Neural cell (in vitro differentiated cells): ENCODE data around the gene EDNRB. TPM values are rescaled to one million over a fixed set of nuclear protein-coding genes. Genes with fewer than 3 reads are reported as not detected.

ENCODE experiments used
- H2AFZ ChIP-seq: fragments of 200-600, 300-800 bp; sonication (generic), shearing (Covaris generic); 2 replicates; pipeline ENCODE4 v1.6.0; 2014; ENCODE audit warnings: low read depth, mild to moderate bottlenecking, antibody characterized with exemption, low read length, moderate library complexity
- H3F3A ChIP-seq: fragments of 200-600 bp; shearing (Covaris generic); 2 replicates; pipeline ENCODE4 v1.6.1; 2016; ENCODE audit warnings: mild to moderate bottlenecking, moderate library complexity, mixed read lengths, antibody characterized with exemption, low read length; ENCODE audit not compliant: insufficient read depth, poor library complexity, severe bottlenecking
- H3K27ac ChIP-seq: fragments of 200-600, 300-800 bp; sonication (generic), shearing (Covaris generic); 2 replicates; pipeline ENCODE4 v1.5.1; 2014; ENCODE audit warnings: mild to moderate bottlenecking, low read length, moderate library complexity
- H3K27me3 ChIP-seq: fragments of 300-800, 200-600 bp; sonication (generic), shearing (Covaris generic); 2 replicates; pipeline ENCODE4 v1.6.0; 2014; ENCODE audit warnings: mild to moderate bottlenecking, low read depth, low read length, moderate library complexity; ENCODE audit not compliant: insufficient read depth
- H3K36me3 ChIP-seq: fragments of 300-800, 200-600 bp; sonication (generic), shearing (Covaris generic); 2 replicates; pipeline ENCODE4 v1.5.1; 2014; ENCODE audit warnings: mild to moderate bottlenecking, antibody characterized with exemption, low read length, moderate library complexity; ENCODE audit not compliant: insufficient read depth
- H3K4me2 ChIP-seq: fragments of 300-800, 200-600 bp; sonication (generic), shearing (Covaris generic); 2 replicates; pipeline ENCODE4 v1.6.0; 2014; ENCODE audit warnings: mild to moderate bottlenecking, low read length
- H3K4me3 ChIP-seq: fragments of 300-800, 200-600 bp; sonication (generic), shearing (Covaris generic); 2 replicates; pipeline ENCODE4 v1.5.1; 2014; ENCODE audit warnings: mild to moderate bottlenecking, low read length, moderate library complexity
- H3K79me2 ChIP-seq: fragments of 200-600 bp; shearing (Covaris generic); replicated peaks from 2 replicates; pipeline ENCODE4 v1.6.0; 2014; ENCODE audit warnings: mild to moderate bottlenecking, low read length, moderate library complexity; ENCODE audit not compliant: insufficient read depth
- H3K9ac ChIP-seq: fragments of 300-800, 200-600 bp; sonication (generic), shearing (Covaris generic); 2 replicates; pipeline ENCODE4 v1.6.1; 2016; ENCODE audit warnings: mild to moderate bottlenecking, low read length, mixed read lengths
- H3K9me2 ChIP-seq: fragments of 200-600 bp; shearing (Covaris generic); 2 replicates; pipeline ENCODE4 v1.6.1; 2016; ENCODE audit warnings: mild to moderate bottlenecking, low read length, mixed read lengths; ENCODE audit not compliant: insufficient read depth
- H3K9me3 ChIP-seq: fragments of 200-600, 300-800 bp; sonication (generic), shearing (Covaris generic); 2 replicates; pipeline ENCODE4 v1.6.1; 2016; ENCODE audit warnings: mild to moderate bottlenecking, mixed run types, low read length, moderate library complexity, mixed read lengths
- H4K20me1 ChIP-seq: fragments of 200-600 bp; shearing (Covaris generic); 2 replicates; pipeline ENCODE4 v1.6.1; 2016; ENCODE audit warnings: mild to moderate bottlenecking, mixed run types; ENCODE audit not compliant: insufficient read depth
- EP300 ChIP-seq: fragments of 450-650 bp; conservative IDR thresholded peaks from 2 replicates; pipeline ENCODE4 v1.6.1; 2014; ENCODE audit warnings: antibody characterized with exemption, mild to moderate bottlenecking, moderate library complexity; ENCODE audit not compliant: poor library complexity, severe bottlenecking
- EZH2 ChIP-seq: fragments of 200-600, 300-800 bp; shearing (Covaris generic), sonication (generic); IDR thresholded peaks from 2 replicates; pipeline ENCODE4 v1.6.1; 2014; ENCODE audit warnings: antibody characterized with exemption, low read length, borderline replicate concordance, mild to moderate bottlenecking; ENCODE audit not compliant: insufficient read depth, poor library complexity, severe bottlenecking
- MXI1 ChIP-seq: fragments of 450-650 bp; conservative IDR thresholded peaks from 2 replicates; pipeline ENCODE4 v1.6.1; 2014; ENCODE audit warnings: antibody characterized with exemption, mild to moderate bottlenecking; ENCODE audit not compliant: poor library complexity, severe bottlenecking
- POLR2AphosphoS5 ChIP-seq: IDR thresholded peaks from 2 replicates; pipeline ENCODE4 v1.6.1; 2012
- RAD21 ChIP-seq: fragments of 450-650 bp; conservative IDR thresholded peaks from 2 replicates; pipeline ENCODE4 v1.6.1; 2014; ENCODE audit warnings: antibody characterized with exemption, mild to moderate bottlenecking, moderate library complexity
- SMC3 ChIP-seq: fragments of 450-650 bp; conservative IDR thresholded peaks from 2 replicates; pipeline ENCODE4 v1.6.1; 2014; ENCODE audit warnings: antibody characterized with exemption, mild to moderate bottlenecking, moderate library complexity; ENCODE audit not compliant: poor library complexity
- TAF1 ChIP-seq: IDR thresholded peaks from 2 replicates; pipeline ENCODE4 v1.6.1; 2012; ENCODE audit warnings: low read depth
- polyA plus RNA-seq: library from polyadenylated mRNA; depleted of rRNA; stranded (reverse); fragments of >200 nt; gene quantifications from 2 replicates; pipeline ENCODE4 v1.2.3, GENCODE V29; 2014
- TF ChIP-seq, protein P1 (sequence below): IDR thresholded peaks from 2 replicates; pipeline ENCODE4 v1.6.1; 2012; ENCODE audit warnings: borderline replicate concordance
- TF ChIP-seq, protein P2 (sequence below): fragments of 450-650 bp; IDR thresholded peaks from 2 replicates; pipeline ENCODE4 v1.5.1; 2014; ENCODE audit warnings: antibody characterized with exemption, mild to moderate bottlenecking, moderate library complexity; ENCODE audit not compliant: poor library complexity, severe bottlenecking

EDNRB gene
- polyA plus RNA-seq, 1 donor from 2014 or later = 0.20 TPM

DNA sequence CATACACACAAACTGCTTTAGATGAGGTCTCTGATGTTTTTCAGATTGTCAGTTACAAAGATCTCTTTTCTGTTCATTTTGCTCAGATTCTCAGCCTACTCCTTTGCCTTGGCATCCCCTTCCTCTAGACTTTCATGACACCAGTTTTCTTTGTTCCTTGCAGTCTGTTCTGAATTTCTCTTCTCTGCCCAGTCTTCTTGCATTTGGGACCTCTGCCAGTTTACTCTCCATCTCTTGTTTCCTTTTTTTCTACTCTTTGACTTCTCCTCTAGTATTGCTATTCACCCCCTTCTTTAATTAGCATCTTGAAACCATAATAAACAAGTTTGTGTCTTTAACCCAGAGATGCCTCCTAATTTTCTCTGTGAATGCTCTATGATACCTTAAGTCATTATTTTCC, 26.1 kb downstream of the EDNRB start:
- no peak overlapping the region for H3K27ac ChIP-seq
- H3K4me2 ChIP-seq = no peak overlapping the region
- no peaks in the 10 kb centered on the region for H3K9me2 ChIP-seq
- no peak overlapping the region for H3K4me3 ChIP-seq
- H3K9me3 ChIP-seq = no peaks in the 10 kb centered on the region
- H3K36me3 ChIP-seq = no peaks in the 10 kb centered on the region
- H3K9ac ChIP-seq = no peak overlapping the region
- no peak overlapping the region for H2AFZ ChIP-seq
- H4K20me1 ChIP-seq = no peaks in the 10 kb centered on the region
- TF ChIP-seq TAF1 (no peak), MXI1 (no peak), SMC3 (no peak), EP300 (no peak), POLR2AphosphoS5 (no peak), RAD21 (no peak)
- TF ChIP-seq, protein P1, sequence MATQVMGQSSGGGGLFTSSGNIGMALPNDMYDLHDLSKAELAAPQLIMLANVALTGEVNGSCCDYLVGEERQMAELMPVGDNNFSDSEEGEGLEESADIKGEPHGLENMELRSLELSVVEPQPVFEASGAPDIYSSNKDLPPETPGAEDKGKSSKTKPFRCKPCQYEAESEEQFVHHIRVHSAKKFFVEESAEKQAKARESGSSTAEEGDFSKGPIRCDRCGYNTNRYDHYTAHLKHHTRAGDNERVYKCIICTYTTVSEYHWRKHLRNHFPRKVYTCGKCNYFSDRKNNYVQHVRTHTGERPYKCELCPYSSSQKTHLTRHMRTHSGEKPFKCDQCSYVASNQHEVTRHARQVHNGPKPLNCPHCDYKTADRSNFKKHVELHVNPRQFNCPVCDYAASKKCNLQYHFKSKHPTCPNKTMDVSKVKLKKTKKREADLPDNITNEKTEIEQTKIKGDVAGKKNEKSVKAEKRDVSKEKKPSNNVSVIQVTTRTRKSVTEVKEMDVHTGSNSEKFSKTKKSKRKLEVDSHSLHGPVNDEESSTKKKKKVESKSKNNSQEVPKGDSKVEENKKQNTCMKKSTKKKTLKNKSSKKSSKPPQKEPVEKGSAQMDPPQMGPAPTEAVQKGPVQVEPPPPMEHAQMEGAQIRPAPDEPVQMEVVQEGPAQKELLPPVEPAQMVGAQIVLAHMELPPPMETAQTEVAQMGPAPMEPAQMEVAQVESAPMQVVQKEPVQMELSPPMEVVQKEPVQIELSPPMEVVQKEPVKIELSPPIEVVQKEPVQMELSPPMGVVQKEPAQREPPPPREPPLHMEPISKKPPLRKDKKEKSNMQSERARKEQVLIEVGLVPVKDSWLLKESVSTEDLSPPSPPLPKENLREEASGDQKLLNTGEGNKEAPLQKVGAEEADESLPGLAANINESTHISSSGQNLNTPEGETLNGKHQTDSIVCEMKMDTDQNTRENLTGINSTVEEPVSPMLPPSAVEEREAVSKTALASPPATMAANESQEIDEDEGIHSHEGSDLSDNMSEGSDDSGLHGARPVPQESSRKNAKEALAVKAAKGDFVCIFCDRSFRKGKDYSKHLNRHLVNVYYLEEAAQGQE = no peak
- no peaks in the 10 kb centered on the region for H3F3A ChIP-seq
- no peaks in the 10 kb centered on the region for H3K27me3 ChIP-seq
- no peaks in the 10 kb centered on the region for H3K79me2 ChIP-seq

- H3K27ac ChIP-seq = no peak overlapping the region
Observed at GRCh38 chr13:77891486-77891885, 27.1 kb downstream of the EDNRB start.

More at GRCh38 chr13:77891486-77891885, 27.1 kb downstream of the EDNRB start:
- Histone ChIP-seq H3K27me3 (no peaks in the 10 kb centered on the region), H3K36me3 (no peaks in the 10 kb centered on the region), H3K9me3 (no peaks in the 10 kb centered on the region), H3F3A (no peaks in the 10 kb centered on the region), H3K9me2 (no peaks in the 10 kb centered on the region), H3K79me2 (no peaks in the 10 kb centered on the region), H3K9ac (no peak overlapping the region), H4K20me1 (no peaks in the 10 kb centered on the region), H3K4me2 (no peak overlapping the region), H3K4me3 (no peak overlapping the region), H2AFZ (no peak overlapping the region)
- TF ChIP-seq TAF1 = no peak
- TF ChIP-seq, protein P2, sequence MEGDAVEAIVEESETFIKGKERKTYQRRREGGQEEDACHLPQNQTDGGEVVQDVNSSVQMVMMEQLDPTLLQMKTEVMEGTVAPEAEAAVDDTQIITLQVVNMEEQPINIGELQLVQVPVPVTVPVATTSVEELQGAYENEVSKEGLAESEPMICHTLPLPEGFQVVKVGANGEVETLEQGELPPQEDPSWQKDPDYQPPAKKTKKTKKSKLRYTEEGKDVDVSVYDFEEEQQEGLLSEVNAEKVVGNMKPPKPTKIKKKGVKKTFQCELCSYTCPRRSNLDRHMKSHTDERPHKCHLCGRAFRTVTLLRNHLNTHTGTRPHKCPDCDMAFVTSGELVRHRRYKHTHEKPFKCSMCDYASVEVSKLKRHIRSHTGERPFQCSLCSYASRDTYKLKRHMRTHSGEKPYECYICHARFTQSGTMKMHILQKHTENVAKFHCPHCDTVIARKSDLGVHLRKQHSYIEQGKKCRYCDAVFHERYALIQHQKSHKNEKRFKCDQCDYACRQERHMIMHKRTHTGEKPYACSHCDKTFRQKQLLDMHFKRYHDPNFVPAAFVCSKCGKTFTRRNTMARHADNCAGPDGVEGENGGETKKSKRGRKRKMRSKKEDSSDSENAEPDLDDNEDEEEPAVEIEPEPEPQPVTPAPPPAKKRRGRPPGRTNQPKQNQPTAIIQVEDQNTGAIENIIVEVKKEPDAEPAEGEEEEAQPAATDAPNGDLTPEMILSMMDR = no peak
- TF ChIP-seq POLR2AphosphoS5 = no peak
- TF ChIP-seq SMC3 = no peak
- no peak for TF ChIP-seq EP300
- TF ChIP-seq MXI1 = no peak
- TF ChIP-seq RAD21 = no peak
- TF ChIP-seq, protein P1 = no peak
- no peak for TF ChIP-seq EZH2
